Neural progenitor cell (in vitro differentiated cells): ENCODE results near the gene SAMD1.
A peak's percentile ranks its signal among the peaks of the same experiment; 100 is the strongest.

Source experiments
- CTCF ChIP-seq: fragments of 200-600 bp; sonication (generic); IDR thresholded peaks from 2 replicates; pipeline ENCODE4 v1.5.1; 2017; ENCODE audit warnings: antibody characterized with exemption, mild to moderate bottlenecking
- EZH2 ChIP-seq: fragments of 200-600 bp; sonication (generic); IDR thresholded peaks from 2 replicates; pipeline ENCODE4 v1.6.1; 2017; ENCODE audit warnings: antibody characterized with exemption, mild to moderate bottlenecking, moderate library complexity
- EZH2phosphoT487 ChIP-seq: fragments of 200-600 bp; sonication (generic); IDR thresholded peaks from 2 replicates; pipeline ENCODE4 v1.6.1; 2017; ENCODE audit warnings: antibody characterized with exemption

DNA sequence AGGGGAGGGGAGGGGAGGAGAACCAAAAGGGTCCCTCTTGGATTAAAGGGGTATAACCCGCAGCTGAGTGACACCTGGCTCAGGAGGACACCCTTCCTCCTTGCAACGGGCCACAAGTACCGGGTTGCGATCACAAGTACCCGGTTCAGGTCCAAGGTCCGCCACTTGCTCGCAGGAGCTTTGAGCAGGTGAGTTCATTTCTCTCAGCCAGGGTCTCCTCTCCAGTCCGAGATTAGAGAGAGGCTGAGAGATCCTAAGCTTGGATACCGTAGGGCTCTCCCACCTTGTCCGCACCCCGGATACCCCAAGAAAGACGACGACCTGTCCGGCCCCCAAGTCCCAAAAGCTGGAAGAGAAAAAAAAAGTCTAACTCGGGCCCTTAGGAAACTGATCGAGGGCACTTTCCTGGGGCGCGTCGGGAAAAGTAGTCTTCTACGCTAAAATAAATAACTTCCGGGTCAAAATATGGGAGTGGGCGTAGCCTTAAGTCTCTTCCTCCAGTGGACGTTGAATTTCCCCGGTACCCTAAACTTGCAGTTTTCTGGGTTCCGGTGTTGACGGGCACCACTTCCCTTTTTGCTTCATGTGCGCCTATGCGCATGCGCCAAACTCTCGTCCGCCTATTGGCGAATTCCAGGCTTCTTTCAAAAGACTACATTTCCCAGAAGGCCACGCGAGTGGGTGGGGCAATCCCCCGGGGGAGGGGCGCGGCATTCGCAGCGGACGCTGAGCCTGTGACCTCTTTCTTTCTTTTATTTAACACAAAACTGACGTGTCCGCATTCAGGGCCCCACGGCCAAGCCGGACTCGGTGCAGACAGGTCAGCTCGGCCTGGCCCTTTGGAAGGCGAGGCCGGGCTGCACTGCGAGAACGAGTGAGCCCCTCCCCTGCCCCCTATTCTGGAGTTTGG is 9.4 kb downstream of the SAMD1 start:
- no peak for TF ChIP-seq CTCF
- TF ChIP-seq EZH2phosphoT487 = no peak
- peak; percentile 54 for TF ChIP-seq EZH2
